IMR-90 (cell line): ENCODE measurements around the gene FGR. TPM values are rescaled to one million over a fixed set of nuclear protein-coding genes. Genes with fewer than 3 reads are reported as not detected.

Experiments
- ATAC-seq: fragments of 200-7000 bp; cut with Tn5 transposase; 2 replicates; pipeline ENCODE4 v1.9.1; 2020; ENCODE audit warnings: low read depth, mild to moderate bottlenecking, moderate library complexity
- BruUV-seq: library from RNA; stranded (reverse); fragments of 400-500 nt; replicated peaks from 2 replicates; lab custom pipeline; 2021; lab: Mats Ljungman, UMichigan
- CTCF ChIA-PET: fragments of 300-600 bp; formaldehyde crosslinking; extraction: SDS; loops from one replicate; lab custom pipeline; 2021; ENCODE audit warnings: antibody characterized with exemption; lab: Yijun Ruan, JAX
- POLR2A ChIA-PET: fragments of 300-600 bp; sonication (Branson Sonifier 250); formaldehyde crosslinking; loops from one replicate; lab custom pipeline; 2022; ENCODE audit warnings: antibody characterized with exemption; ENCODE audit not compliant: unreplicated experiment; lab: Charles Lee
- DNase-seq: peaks from one replicate; pipeline ENCODE4 v3.0.0; 2013
- H2AFZ ChIP-seq: replicated peaks from 2 replicates; pipeline ENCODE3; 2013; ENCODE audit warnings: low read length, mild to moderate bottlenecking; ENCODE audit not compliant: poor library complexity
- H2AK5ac ChIP-seq: 2 replicates; pipeline ENCODE4 v1.6.1; 2013; ENCODE audit warnings: low read depth, low read length, inconsistent platforms
- H2AK9ac ChIP-seq: replicated peaks from 2 replicates; pipeline ENCODE3; 2013; ENCODE audit warnings: mild to moderate bottlenecking, low read depth, low read length, moderate library complexity; ENCODE audit not compliant: poor library complexity
- H2BK120ac ChIP-seq: 2 replicates; pipeline ENCODE4 v1.6.1; 2013; ENCODE audit warnings: low read depth, low read length, inconsistent platforms
- H2BK15ac ChIP-seq: 3 replicates; pipeline ENCODE4 v1.6.1; 2013; ENCODE audit warnings: low read depth, low read length, inconsistent platforms
- H2BK20ac ChIP-seq: 2 replicates; pipeline ENCODE4 v1.6.1; 2013; ENCODE audit warnings: low read depth, mild to moderate bottlenecking, inconsistent platforms, low read length, moderate library complexity
- H2BK5ac ChIP-seq: 2 replicates; pipeline ENCODE4 v1.6.1; 2013; ENCODE audit warnings: mild to moderate bottlenecking, low read depth, low read length, inconsistent platforms; ENCODE audit not compliant: poor library complexity, severe bottlenecking
- H3K14ac ChIP-seq: replicated peaks from 2 replicates; pipeline ENCODE4 v1.6.1; 2013; ENCODE audit warnings: low read depth, low read length, inconsistent platforms
- H3K18ac ChIP-seq: 2 replicates; pipeline ENCODE4 v1.6.1; 2013; ENCODE audit warnings: low read depth, low read length, control low read depth
- H3K23ac ChIP-seq: 2 replicates; pipeline ENCODE4 v1.6.1; 2013; ENCODE audit warnings: low read depth, low read length, inconsistent platforms
- H3K27ac ChIP-seq: 2 replicates; pipeline ENCODE4 v1.5.1; 2013; ENCODE audit warnings: mild to moderate bottlenecking, control low read depth, low read length; ENCODE audit not compliant: insufficient read depth
- H3K27me3 ChIP-seq: 2 replicates; pipeline ENCODE4 v1.6.1; 2013; ENCODE audit warnings: low read length; ENCODE audit not compliant: control insufficient read depth, insufficient read depth
- H3K36me3 ChIP-seq: 2 replicates; pipeline ENCODE4 v1.6.1; 2013; ENCODE audit warnings: low read length, mixed read lengths; ENCODE audit not compliant: control insufficient read depth, insufficient read depth
- H3K4ac ChIP-seq: 2 replicates; pipeline ENCODE4 v1.6.1; 2013; ENCODE audit warnings: low read depth, low read length, inconsistent platforms
- H3K4me1 ChIP-seq: 2 replicates; pipeline ENCODE4 v1.6.1; 2013; ENCODE audit warnings: low read length, mixed read lengths; ENCODE audit not compliant: control insufficient read depth, insufficient read depth
- H3K4me2 ChIP-seq: 2 replicates; pipeline ENCODE4 v1.6.1; 2013; ENCODE audit warnings: low read depth, mild to moderate bottlenecking, control low read depth, low read length, moderate library complexity
- H3K4me3 ChIP-seq: 2 replicates; pipeline ENCODE4 v1.5.1; 2013; ENCODE audit warnings: low read depth, mild to moderate bottlenecking, control low read depth, low read length, moderate library complexity; ENCODE audit not compliant: insufficient read depth
- H3K56ac ChIP-seq: 2 replicates; pipeline ENCODE4 v1.6.1; 2013; ENCODE audit warnings: low read length, inconsistent platforms; ENCODE audit not compliant: insufficient read depth; ENCODE audit errors: extremely low read depth
- H3K79me1 ChIP-seq, 2 experiments: 2 replicates each; pipeline ENCODE4 v1.6.1; 2013; ENCODE audit warnings: low read length in 2 of 2, inconsistent platforms in 1 of 2, low read depth in 1 of 2
- H3K9ac ChIP-seq: 2 replicates; pipeline ENCODE4 v1.6.1; 2013; ENCODE audit warnings: low read depth, low read length, control low read depth
- H3K9me1 ChIP-seq: 2 replicates; pipeline ENCODE4 v1.6.1; 2013; ENCODE audit warnings: low read length, inconsistent platforms; ENCODE audit not compliant: insufficient read depth
- H3K9me3 ChIP-seq: 2 replicates; pipeline ENCODE4 v1.6.1; 2013; ENCODE audit warnings: low read length; ENCODE audit not compliant: control insufficient read depth, insufficient read depth
- H4K20me1 ChIP-seq: 2 replicates; pipeline ENCODE4 v1.6.1; 2013; ENCODE audit warnings: low read length, inconsistent platforms; ENCODE audit not compliant: insufficient read depth
- H4K5ac ChIP-seq: 2 replicates; pipeline ENCODE4 v1.6.1; 2013; ENCODE audit warnings: mild to moderate bottlenecking, low read depth, low read length, control low read depth
- H4K8ac ChIP-seq, 2 experiments: 2 replicates each; pipeline ENCODE4 v1.6.1; 2013; ENCODE audit warnings: low read depth in 2 of 2, low read length in 2 of 2, control low read depth in 1 of 2, inconsistent platforms in 1 of 2
- H4K91ac ChIP-seq: 2 replicates; pipeline ENCODE4 v1.6.1; 2013; ENCODE audit warnings: low read depth, low read length, inconsistent platforms; ENCODE audit not compliant: insufficient read depth
- MAZ ChIP-seq: IDR thresholded peaks from 2 replicates; pipeline ENCODE4 v1.6.1; 2012; ENCODE audit warnings: low read depth, mild to moderate bottlenecking, low read length, improper control_type of control experiment, moderate library complexity, borderline replicate concordance
- USF2 ChIP-seq: fragments of 150-350 bp; IDR thresholded peaks from 2 replicates; pipeline ENCODE4 v1.6.1; 2017; ENCODE audit warnings: mild to moderate bottlenecking, antibody characterized with exemption, low read length, low read depth
- WGBS, 2 experiments: methylation state at CpG; one replicate each; pipeline versions ENCODE4 v1.1.5 to v1.1.7; 2013; ENCODE audit warnings: missing lambda C conversion rate in 2 of 2; ENCODE audit not compliant: insufficient read length in 1 of 2; ENCODE audit errors: extremely low coverage in 2 of 2; 5-methylcytosine and 5-hydroxymethylcytosine counted together
- dilution Hi-C: fragments of 300-500 bp; cut with HindIII; formaldehyde crosslinking; loops from one replicate; pipeline ENCODE4 v1.14.3; 2018; ENCODE audit warnings: low sequenced_read_pairs; ENCODE audit not compliant: unreplicated experiment
- in situ Hi-C: fragments of 300-500 bp; cut with MboI; formaldehyde crosslinking; loops from 3 replicates; pipeline ENCODE4 v1.14.3; 2019; ENCODE audit warnings: low sequenced_read_pairs, inconsistent platforms, mixed read lengths
- intact Hi-C: fragments of 100-400 bp; cut with micrococcal nuclease; formaldehyde crosslinking; loops from 2 replicates; pipeline ENCODE4 v1.10.0; 2022
- polyA plus RNA-seq, 3 experiments: library from polyadenylated mRNA; depleted of rRNA; stranded (reverse); fragments of >200 nt; gene quantifications; 2 replicates each; pipeline ENCODE4 v1.2.3, GENCODE V29; 2012; ENCODE audit warnings: low replicate concordance in 1 of 3
- total RNA-seq: library from RNA; depleted of rRNA; stranded (reverse); fragments of >200 nt; gene quantifications from 2 replicates; pipeline ENCODE4 v1.2.3, GENCODE V29; 2012
- TF ChIP-seq, protein P1 (sequence below): fragments of 150-350 bp; IDR thresholded peaks from 2 replicates; pipeline ENCODE4 v1.6.1; 2016; ENCODE audit warnings: low read depth, mild to moderate bottlenecking, low read length, moderate library complexity, borderline replicate concordance

FGR gene
- total and polyA plus RNA-seq, 2 of the 4 experiments (the other 2 are of a cell fraction): not detected

DNA sequence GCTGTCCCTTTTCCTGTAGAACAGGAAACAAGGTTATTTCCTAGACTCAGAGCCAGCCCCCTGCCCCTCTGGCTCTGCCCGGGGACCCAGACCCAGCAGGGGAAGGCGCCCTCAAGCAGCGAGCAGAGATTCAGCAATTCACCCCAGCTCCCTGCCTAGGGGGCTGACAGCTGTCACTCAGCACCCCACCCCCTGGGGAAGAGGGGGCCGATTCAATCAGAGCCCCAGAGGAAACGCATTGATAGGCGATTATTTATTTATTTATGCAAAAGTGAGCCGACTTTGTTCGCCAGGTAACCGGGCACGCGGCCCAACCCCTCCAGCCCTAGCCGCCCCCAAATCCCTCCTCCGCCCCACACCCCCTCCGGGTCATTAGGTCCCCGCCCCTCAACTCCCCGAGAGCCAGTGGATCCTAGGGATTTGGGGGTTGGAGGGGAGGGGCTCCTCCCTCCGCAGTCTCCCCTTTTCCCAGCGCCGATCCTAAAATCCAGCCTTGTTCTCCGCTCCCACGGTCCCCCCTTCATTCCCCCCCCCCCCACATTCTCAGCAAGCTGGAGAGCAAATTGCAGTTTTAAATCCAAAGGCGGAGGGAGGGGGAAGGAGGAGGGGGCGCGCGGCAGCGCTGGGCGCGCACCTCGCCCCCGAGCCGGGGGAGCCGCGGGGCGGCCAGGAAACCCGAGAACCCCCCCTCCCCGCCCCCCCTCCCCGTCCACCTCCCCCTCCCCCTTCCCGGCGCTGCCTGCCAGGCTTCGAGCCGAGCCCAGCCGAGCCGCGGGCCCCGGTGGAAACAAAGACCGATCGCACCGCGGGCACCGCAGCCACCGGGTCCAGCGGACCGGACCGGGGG lies 32.3 kb downstream of the FGR start:
- H3K23ac ChIP-seq: peak overlapping the region; percentile 69; the same call in 1 of the 2 replicates
- H3K9me3 ChIP-seq: no peaks in the 10 kb centered on the region
- no peaks in the 10 kb centered on the region for H3K27me3 ChIP-seq
- no peak for ATAC-seq
- dilution Hi-C loops (no loop called here), intact Hi-C loops (loop anchor here (2.0 to 5.0 kb wide), 2 partner anchors 46 to 115 kb away; no protein-coding TSS in a partner anchor), in situ Hi-C loops (no loop called here)
- H2BK5ac ChIP-seq: peak overlapping the region; percentile 95
- H4K5ac ChIP-seq: no peak overlapping the region
- TF ChIP-seq MAZ (peak; percentile 57; the same call in 1 of the 2 replicates), USF2 (no peak)
- TF ChIP-seq, protein P1, sequence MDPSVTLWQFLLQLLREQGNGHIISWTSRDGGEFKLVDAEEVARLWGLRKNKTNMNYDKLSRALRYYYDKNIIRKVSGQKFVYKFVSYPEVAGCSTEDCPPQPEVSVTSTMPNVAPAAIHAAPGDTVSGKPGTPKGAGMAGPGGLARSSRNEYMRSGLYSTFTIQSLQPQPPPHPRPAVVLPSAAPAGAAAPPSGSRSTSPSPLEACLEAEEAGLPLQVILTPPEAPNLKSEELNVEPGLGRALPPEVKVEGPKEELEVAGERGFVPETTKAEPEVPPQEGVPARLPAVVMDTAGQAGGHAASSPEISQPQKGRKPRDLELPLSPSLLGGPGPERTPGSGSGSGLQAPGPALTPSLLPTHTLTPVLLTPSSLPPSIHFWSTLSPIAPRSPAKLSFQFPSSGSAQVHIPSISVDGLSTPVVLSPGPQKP: no peak
- H2AK5ac ChIP-seq: peak overlapping the region; percentile 27; the same call in 1 of the 2 replicates
- peak overlapping the region; percentile 27; the same call in 1 of the 2 replicates for H3K18ac ChIP-seq
- peaks cover 49% of the 10 kb centered on the region for H4K20me1 ChIP-seq
- peak overlapping the region; percentile 92 for H3K9ac ChIP-seq
- H3K27ac ChIP-seq: peak overlapping the region; percentile 92
- H3K9me1 ChIP-seq: peaks cover 13% of the 10 kb centered on the region
- no peak overlapping the region for H3K56ac ChIP-seq
- H3K14ac ChIP-seq: peak overlapping the region; percentile 37; the same call in 1 of the 2 replicates
- WGBS, 2 experiments: 0% methylated on average over 7 of the region's 54 CpGs; no CpG with 5 or more reads in 1 of the 2 experiments
- H3K4me2 ChIP-seq: peak overlapping the region; percentile 87
- H3K4me1 ChIP-seq: peaks cover 30% of the 10 kb centered on the region
- BruUV-seq: no TSS peak
- H3K4ac ChIP-seq: peak overlapping the region; percentile 60
- H4K8ac ChIP-seq: peak overlapping the region; percentile 31 to 48; a peak in 2 of 4 replicates
- H2BK120ac ChIP-seq: no peak overlapping the region
- CTCF ChIA-PET: interaction anchor here (0.7 to 1.3 kb wide), 5 partner anchors 33 to 302 kb away, joined by 3 to 10 read pairs (median 3); no protein-coding TSS in a partner anchor
- no peak overlapping the region for H2BK15ac ChIP-seq
- H3K4me3 ChIP-seq: peak overlapping the region; percentile 97
- POLR2A ChIA-PET: interaction anchor here (0.6 kb wide), 1 partner anchor 46 kb away, joined by 5 read pairs; no protein-coding TSS in a partner anchor
- no peaks in the 10 kb centered on the region for H3K36me3 ChIP-seq
- H2AFZ ChIP-seq: peak overlapping the region; percentile 85
- H2AK9ac ChIP-seq: peak overlapping the region; percentile 96
- DNase-seq: peak; percentile 31
- H2BK20ac ChIP-seq: no peak overlapping the region
- peak overlapping the region; percentile 45 for H4K91ac ChIP-seq
- H3K79me1 ChIP-seq: peaks cover 13 to 47% of the 10 kb centered on the region in 2 experiments; a peak in 3 of 4 replicates
